ENCODE data around the gene VBP1. TPM values are rescaled to one million over a fixed set of nuclear protein-coding genes. Genes with fewer than 3 reads are reported as not detected.
"Not testable (repeated sequence)": the region's sequence is repeated elsewhere in the genome, so short reads cannot be mapped to it uniquely, and the experiment has no call there.

Gene VBP1
- total RNA-seq, 1 donor from 2014 or later: 69.0 TPM

- no peak for FAIRE-seq
- TF ChIP-seq CTCF (IDR thresholded peaks at IDR 0.05; ENCODE audit: insufficient read depth, low read length, severe bottlenecking): no peak
- no peaks in the 10 kb centered on the region for H3K27me3 ChIP-seq (ENCODE audit: control insufficient read depth, insufficient read depth, low read length)
These were observed 2.5 kb upstream of the VBP1 start for GRCh38 chrX:155213731-155214130.

GRCh38 chrX:155215443-155216178 lies 649 bp upstream of the VBP1 start:
- no peak for TF ChIP-seq CTCF (IDR thresholded peaks at IDR 0.05; ENCODE audit: insufficient read depth, low read length, severe bottlenecking)
- DNase-seq (ENCODE audit: low read depth) (peak; percentile 10), FAIRE-seq (no peak)
- no peaks in the 10 kb centered on the region for H3K36me3 ChIP-seq (ENCODE audit: control insufficient read depth, insufficient read depth, low read length)
- peak overlapping the region; percentile 78 for H3K4me3 ChIP-seq (ENCODE audit: low read depth, low read length)
- no peaks in the 10 kb centered on the region for H3K27me3 ChIP-seq (ENCODE audit: control insufficient read depth, insufficient read depth, low read length)

More at GRCh38 chrX:155213731-155214130, 2.5 kb upstream of the VBP1 start:
- no peak for DNase-seq (ENCODE audit: low read depth)
- no peaks in the 10 kb centered on the region for H3K36me3 ChIP-seq (ENCODE audit: control insufficient read depth, insufficient read depth, low read length)
- no peak overlapping the region for H3K4me3 ChIP-seq (ENCODE audit: low read depth, low read length)

GRCh38 chrX:155216940-155217440 lies 730 bp downstream of the VBP1 start:
- TF ChIP-seq CTCF (IDR thresholded peaks at IDR 0.05; ENCODE audit: insufficient read depth, low read length, severe bottlenecking): no peak
- FAIRE-seq (no peak), DNase-seq (ENCODE audit: low read depth) (no peak)
- H3K4me3 ChIP-seq (ENCODE audit: low read depth, low read length): peak overlapping the region; percentile 78
- H3K36me3 ChIP-seq (ENCODE audit: control insufficient read depth, insufficient read depth, low read length): no peaks in the 10 kb centered on the region
- H3K27me3 ChIP-seq (ENCODE audit: control insufficient read depth, insufficient read depth, low read length): no peaks in the 10 kb centered on the region

- TF ChIP-seq CTCF (IDR thresholded peaks at IDR 0.05; ENCODE audit: insufficient read depth, low read length, severe bottlenecking): no peak
- no peak for DNase-seq (ENCODE audit: low read depth)
- no peak overlapping the region for H3K4me3 ChIP-seq (ENCODE audit: low read depth, low read length)
- FAIRE-seq: no peak
- H3K27me3 ChIP-seq (ENCODE audit: control insufficient read depth, insufficient read depth, low read length): no peaks in the 10 kb centered on the region
- H3K36me3 ChIP-seq (ENCODE audit: control insufficient read depth, insufficient read depth, low read length): no peaks in the 10 kb centered on the region
These were observed 2.5 kb downstream of the VBP1 start for GRCh38 chrX:155218777-155219176.

- H3K4me3 ChIP-seq (ENCODE audit: low read depth, low read length): no peak overlapping the region
- DNase-seq (ENCODE audit: low read depth) (no peak), FAIRE-seq (no peak)
- H3K36me3 ChIP-seq (ENCODE audit: control insufficient read depth, insufficient read depth, low read length): no peaks in the 10 kb centered on the region
- TF ChIP-seq CTCF (IDR thresholded peaks at IDR 0.05; ENCODE audit: insufficient read depth, low read length, severe bottlenecking): no peak
- H3K27me3 ChIP-seq (ENCODE audit: control insufficient read depth, insufficient read depth, low read length): no peaks in the 10 kb centered on the region
These were observed 5.1 kb downstream of the VBP1 start for GRCh38 chrX:155221351-155221750.

- not testable (repeated sequence) for FAIRE-seq
These were observed 7.5 kb downstream of the VBP1 start for GRCh38 chrX:155223746-155224145.

More at GRCh38 chrX:155223746-155224145, 7.5 kb downstream of the VBP1 start:
- not testable (repeated sequence) for DNase-seq (ENCODE audit: low read depth); H3K4me3 ChIP-seq (ENCODE audit: low read depth, low read length); H3K36me3 ChIP-seq (ENCODE audit: control insufficient read depth, insufficient read depth, low read length); H3K27me3 ChIP-seq (ENCODE audit: control insufficient read depth, insufficient read depth, low read length)

All from bronchial epithelial cell (primary cell).